Activated CD4-positive, alpha-beta memory T cell treated with anti-CD3 and anti-CD28 coated beads for 36 hours (primary cell): ENCODE results near the gene CPHXL2. TPM values are rescaled to one million over a fixed set of nuclear protein-coding genes. Genes with fewer than 3 reads are reported as not detected.

Source experiments
- CTCF ChIA-PET: fragments of 350-600 bp; sonication (Branson Sonifier 250); formaldehyde crosslinking; loops from one replicate; lab custom pipeline; 2021; ENCODE audit warnings: antibody characterized with exemption, inconsistent platforms; lab: Charles Lee
- POLR2A ChIA-PET: fragments of 350-600 bp; sonication (Branson Sonifier 250); formaldehyde crosslinking; loops from one replicate; lab custom pipeline; 2021; ENCODE audit warnings: antibody characterized with exemption; lab: Charles Lee
- DNase-seq: peaks from one replicate; pipeline ENCODE4 v3.0.0-alpha.2; 2020
- H3K27ac Mint-ChIP-seq: one replicate; pipeline ENCODE4 v1.8.0; 2021; ENCODE audit warnings: mixed read lengths
- H3K27me3 Mint-ChIP-seq: one replicate; pipeline ENCODE4 v1.8.0; 2021; ENCODE audit warnings: mixed read lengths
- H3K36me3 Mint-ChIP-seq: one replicate; pipeline ENCODE4 v1.8.0; 2021; ENCODE audit warnings: mixed read lengths
- H3K4me1 Mint-ChIP-seq: one replicate; pipeline ENCODE4 v1.8.0; 2021; ENCODE audit warnings: low read depth, mixed read lengths
- H3K4me3 Mint-ChIP-seq: one replicate; pipeline ENCODE4 v1.8.0; 2021; ENCODE audit warnings: mild to moderate bottlenecking, mixed read lengths
- H3K9me3 Mint-ChIP-seq: one replicate; pipeline ENCODE4 v1.8.0; 2021; ENCODE audit warnings: mixed read lengths
- intact Hi-C: fragments of 100-400 bp; cut with micrococcal nuclease; formaldehyde crosslinking; loops from one replicate; pipeline ENCODE4 v1.15.1; 2023
- total RNA-seq, 2 experiments: library from RNA; stranded (reverse); gene quantifications; one replicate each; pipeline ENCODE4 v1.2.3, GENCODE V29; 2021

CPHXL2 gene
- not detected for total RNA-seq

DNA sequence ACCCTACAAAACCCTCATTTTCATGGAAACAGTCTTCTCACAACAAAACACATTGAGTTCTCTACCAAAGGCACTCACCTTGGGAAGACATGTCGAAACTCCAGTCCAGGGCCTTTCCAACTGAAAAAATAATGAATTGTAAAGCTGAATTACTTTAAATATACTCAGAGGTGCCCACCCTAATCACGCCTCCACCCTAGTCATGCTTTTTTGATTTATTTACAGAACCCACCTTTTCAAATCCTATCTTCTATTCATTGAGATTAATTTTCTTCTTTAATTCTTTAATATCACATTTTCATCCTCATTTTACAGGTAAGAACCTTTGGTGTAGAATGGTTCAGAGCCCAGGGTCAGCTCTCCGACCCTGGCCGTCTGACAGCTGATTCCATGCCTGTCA, at the start of gene CPHXL2:
Gene CPHXL2, minus strand, starts transcription at position 101 of the 400 bp plus-strand sequence. Its CDS starts 10 bp downstream, at position 91.
- no peaks in the 10 kb centered on the region for H3K9me3 Mint-ChIP-seq
- DNase-seq, result no peak
- no peaks in the 10 kb centered on the region for H3K27me3 Mint-ChIP-seq
- no peak within 1 kb of the TSS for H3K4me3 Mint-ChIP-seq
- no peaks in the 10 kb centered on the region for H3K36me3 Mint-ChIP-seq
- no peak within 1 kb of the TSS for H3K27ac Mint-ChIP-seq
- intact Hi-C loops, result no loop called here
- H3K4me1 Mint-ChIP-seq, result no peaks in the 10 kb centered on the region
- POLR2A ChIA-PET, result no interaction called here
- CTCF ChIA-PET, result interaction anchor here (0.8 kb wide), 1 partner anchor 1494 kb away, joined by 3 read pairs; no protein-coding TSS in a partner anchor

DNA sequence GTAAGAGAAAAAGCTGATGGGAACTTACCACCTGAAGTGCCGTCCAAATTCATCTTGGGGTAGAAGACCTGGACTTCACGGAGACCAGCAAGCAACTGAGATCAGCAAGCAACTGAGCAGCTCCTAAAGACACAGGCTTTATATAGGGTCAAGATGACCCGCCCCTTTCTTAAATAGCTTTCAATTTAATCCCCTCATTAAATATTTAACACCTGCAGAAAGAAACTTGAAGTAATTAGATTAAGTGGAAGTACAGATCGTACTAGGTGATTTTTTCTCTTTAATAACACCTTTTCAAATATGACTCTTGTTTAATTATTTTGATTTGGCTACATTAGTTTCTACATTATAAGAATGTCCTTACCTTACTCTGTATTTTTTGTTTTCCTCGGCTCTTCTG, 49.6 kb upstream of the CPHXL2 start, which contains the start of gene CPHXL:
Gene CPHXL, minus strand, starts transcription at position 101 of the 400 bp plus-strand sequence. Its CDS starts 48 bp downstream, at position 53.
- Mint-ChIP-seq H3K4me3 (no peak within 1 kb of the TSS), H3K27me3 (no peaks in the 10 kb centered on the region), H3K36me3 (no peaks in the 10 kb centered on the region), H3K27ac (no peak within 1 kb of the TSS), H3K9me3 (peaks cover 2% of the 10 kb centered on the region), H3K4me1 (no peaks in the 10 kb centered on the region)
- intact Hi-C loops, result no loop called here
- CTCF ChIA-PET, result no interaction called here
- POLR2A ChIA-PET, result no interaction called here
- no peak for DNase-seq

GRCh38 chr16:75718452-75718851, 41.6 kb upstream of the CPHXL2 start:
- ChIA-PET POLR2A (no interaction called here), CTCF (no interaction called here)
- Mint-ChIP-seq H3K9me3 (no peaks in the 10 kb centered on the region), H3K4me1 (no peaks in the 10 kb centered on the region), H3K36me3 (no peaks in the 10 kb centered on the region), H3K27me3 (peaks cover 11% of the 10 kb centered on the region), H3K4me3 (no peak overlapping the region), H3K27ac (no peak overlapping the region)
- intact Hi-C loops, result no loop called here
- DNase-seq, result no peak

- H3K36me3 Mint-ChIP-seq, result peaks cover 8% of the 10 kb centered on the region
- H3K4me3 Mint-ChIP-seq, result no peak overlapping the region
- intact Hi-C loops, result no loop called here
- H3K27me3 Mint-ChIP-seq, result peaks cover 11% of the 10 kb centered on the region
- ChIA-PET CTCF (no interaction called here), POLR2A (no interaction called here)
- peaks cover 19% of the 10 kb centered on the region for H3K9me3 Mint-ChIP-seq
- no peak for DNase-seq
- no peak overlapping the region for H3K27ac Mint-ChIP-seq
- no peaks in the 10 kb centered on the region for H3K4me1 Mint-ChIP-seq
Measured at GRCh38 chr16:75714661-75715060, 37.9 kb upstream of the CPHXL2 start.

DNA sequence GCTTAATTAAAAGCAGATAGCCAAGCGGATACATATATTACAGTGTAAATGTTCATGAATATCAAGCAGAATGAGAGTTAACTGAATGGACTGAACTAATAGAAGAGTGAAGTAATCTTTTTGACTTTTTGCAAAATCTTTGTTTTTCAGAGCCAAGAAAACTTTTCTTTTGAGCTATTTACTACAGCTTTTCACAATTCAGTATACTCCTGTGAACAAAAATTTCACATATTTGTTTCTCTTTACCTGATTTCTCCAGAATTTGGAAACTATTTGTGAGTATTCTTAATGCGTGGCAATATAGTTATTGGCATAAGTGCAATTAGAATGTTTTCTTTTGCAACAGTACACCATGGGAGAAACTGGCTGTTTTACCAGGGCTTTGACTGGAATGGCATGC, 33.5 kb upstream of the CPHXL2 start:
- no peak for DNase-seq
- CTCF ChIA-PET, result no interaction called here
- H3K4me3 Mint-ChIP-seq, result no peak overlapping the region
- H3K27me3 Mint-ChIP-seq, result peaks cover 6% of the 10 kb centered on the region
- peaks cover 28% of the 10 kb centered on the region for H3K9me3 Mint-ChIP-seq
- POLR2A ChIA-PET, result no interaction called here
- H3K36me3 Mint-ChIP-seq, result peaks cover 8% of the 10 kb centered on the region
- intact Hi-C loops, result no loop called here
- no peaks in the 10 kb centered on the region for H3K4me1 Mint-ChIP-seq
- H3K27ac Mint-ChIP-seq, result no peak overlapping the region

DNA sequence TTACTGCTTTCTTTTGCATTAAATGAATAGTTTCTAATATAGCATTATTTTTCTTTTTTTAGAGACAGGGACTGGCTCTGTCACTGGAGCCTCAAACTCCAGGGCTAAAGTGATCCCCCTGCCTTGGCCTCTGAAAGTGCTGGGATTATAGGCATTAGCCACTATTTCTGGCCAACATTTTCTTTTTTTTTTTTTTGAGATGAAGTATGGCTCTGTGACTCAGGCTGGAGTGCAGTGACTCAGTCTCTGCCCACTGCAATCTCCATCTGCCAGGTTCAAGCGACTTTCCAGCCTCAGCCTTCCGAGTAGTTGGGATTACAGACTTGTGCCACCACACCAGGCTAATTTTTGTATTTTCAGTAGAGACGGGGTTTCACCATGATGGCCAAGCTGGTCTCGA, 26.5 kb upstream of the CPHXL2 start:
- no peak for DNase-seq
- ChIA-PET POLR2A (no interaction called here), CTCF (no interaction called here)
- H3K4me3 Mint-ChIP-seq, result no peak overlapping the region
- no peak overlapping the region for H3K27ac Mint-ChIP-seq
- intact Hi-C loops, result no loop called here
- H3K27me3 Mint-ChIP-seq, result peaks cover 3% of the 10 kb centered on the region
- H3K9me3 Mint-ChIP-seq, result no peaks in the 10 kb centered on the region
- H3K4me1 Mint-ChIP-seq, result no peaks in the 10 kb centered on the region
- no peaks in the 10 kb centered on the region for H3K36me3 Mint-ChIP-seq

GRCh38 chr16:75702242-75702641, 25.4 kb upstream of the CPHXL2 start:
- CTCF ChIA-PET, result no interaction called here
- no peaks in the 10 kb centered on the region for H3K9me3 Mint-ChIP-seq
- H3K4me1 Mint-ChIP-seq, result no peaks in the 10 kb centered on the region
- POLR2A ChIA-PET, result no interaction called here
- no peak overlapping the region for H3K27ac Mint-ChIP-seq
- peaks cover 3% of the 10 kb centered on the region for H3K27me3 Mint-ChIP-seq
- intact Hi-C loops, result no loop called here
- no peaks in the 10 kb centered on the region for H3K36me3 Mint-ChIP-seq
- H3K4me3 Mint-ChIP-seq, result no peak overlapping the region
- DNase-seq, result no peak

DNA sequence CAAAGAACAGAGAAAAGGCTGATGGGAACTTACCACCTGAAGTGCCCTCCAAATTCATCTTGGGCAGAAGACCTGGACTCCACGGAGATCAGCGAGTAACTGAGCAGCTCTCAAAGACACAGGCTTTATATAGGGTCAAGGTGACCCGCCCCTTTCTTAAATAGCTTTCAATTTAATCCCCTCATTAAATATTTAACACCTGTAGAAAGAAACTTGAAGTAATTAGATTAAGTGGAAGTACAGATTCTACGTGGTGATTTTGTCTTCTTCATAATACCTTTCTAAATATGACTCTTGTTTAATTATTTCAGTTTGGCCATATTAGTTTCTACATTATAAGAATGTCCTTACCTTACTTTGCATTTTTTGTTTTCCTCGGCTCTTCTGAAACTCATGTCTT, 24.6 kb upstream of the CPHXL2 start, which contains the start of gene DUXB:
Gene DUXB, minus strand, starts transcription at position 101 of the 400 bp plus-strand sequence. Its CDS starts 43 bp downstream, at position 58.
- no peaks in the 10 kb centered on the region for H3K36me3 Mint-ChIP-seq
- H3K9me3 Mint-ChIP-seq, result no peaks in the 10 kb centered on the region
- H3K4me3 Mint-ChIP-seq, result no peak within 1 kb of the TSS
- intact Hi-C loops, result no loop called here
- CTCF ChIA-PET, result no interaction called here
- POLR2A ChIA-PET, result no interaction called here
- H3K27me3 Mint-ChIP-seq, result peaks cover 3% of the 10 kb centered on the region
- H3K27ac Mint-ChIP-seq, result no peak within 1 kb of the TSS
- DNase-seq, result no peak
- no peaks in the 10 kb centered on the region for H3K4me1 Mint-ChIP-seq

- intact Hi-C loops, result loop anchor here (10.0 kb wide), 1 partner anchor 67 kb away; no protein-coding TSS in a partner anchor
- POLR2A ChIA-PET, result no interaction called here
- H3K27me3 Mint-ChIP-seq, result no peaks in the 10 kb centered on the region
Measured at GRCh38 chr16:75697571-75697970, 20.8 kb upstream of the CPHXL2 start.

GRCh38 chr16:75695708-75696107, 18.9 kb upstream of the CPHXL2 start:
- ChIA-PET POLR2A (no interaction called here), CTCF (no interaction called here)
- Mint-ChIP-seq H3K9me3 (no peaks in the 10 kb centered on the region), H3K36me3 (no peaks in the 10 kb centered on the region), H3K27me3 (no peaks in the 10 kb centered on the region), H3K4me3 (no peak overlapping the region), H3K27ac (no peak overlapping the region), H3K4me1 (no peaks in the 10 kb centered on the region)
- intact Hi-C loops, result loop anchor here (10.0 kb wide), 1 partner anchor 69 kb away; no protein-coding TSS in a partner anchor
- DNase-seq, result no peak

More at GRCh38 chr16:75697571-75697970, 20.8 kb upstream of the CPHXL2 start:
- CTCF ChIA-PET, result no interaction called here
- H3K9me3 Mint-ChIP-seq, result no peaks in the 10 kb centered on the region
- no peaks in the 10 kb centered on the region for H3K4me1 Mint-ChIP-seq
- no peak overlapping the region for H3K4me3 Mint-ChIP-seq
- DNase-seq, result no peak
- no peaks in the 10 kb centered on the region for H3K36me3 Mint-ChIP-seq
- H3K27ac Mint-ChIP-seq, result no peak overlapping the region

- H3K27me3 Mint-ChIP-seq, result no peaks in the 10 kb centered on the region
- no peak overlapping the region for H3K27ac Mint-ChIP-seq
- CTCF ChIA-PET, result no interaction called here
- POLR2A ChIA-PET, result no interaction called here
- no peaks in the 10 kb centered on the region for H3K4me1 Mint-ChIP-seq
- H3K9me3 Mint-ChIP-seq, result no peaks in the 10 kb centered on the region
- no peak for DNase-seq
- H3K4me3 Mint-ChIP-seq, result no peak overlapping the region
- intact Hi-C loops, result no loop called here
- no peaks in the 10 kb centered on the region for H3K36me3 Mint-ChIP-seq
Measured at GRCh38 chr16:75687361-75687760, 10.6 kb upstream of the CPHXL2 start.

DNA sequence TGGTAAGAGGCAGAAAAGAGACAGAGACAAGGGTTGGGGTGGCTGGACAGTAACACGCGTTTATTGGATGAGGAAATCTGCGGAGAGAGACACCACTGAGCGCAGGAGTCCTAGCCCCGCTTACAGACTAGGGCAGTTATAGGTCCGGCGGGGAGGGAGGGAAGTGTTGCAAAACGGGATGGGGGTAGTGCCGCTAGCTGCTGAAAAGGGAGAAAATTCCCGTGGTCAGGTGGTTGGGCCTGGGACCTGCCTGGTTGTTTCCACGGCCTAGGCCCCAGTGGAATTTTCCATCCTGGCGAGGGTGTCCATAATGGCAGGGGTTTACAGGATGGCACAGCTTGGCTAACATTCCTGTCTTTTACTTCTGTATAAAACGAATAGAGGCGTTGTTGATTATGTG, 5.5 kb upstream of the CPHXL2 start:
- no peak overlapping the region for H3K27ac Mint-ChIP-seq
- H3K27me3 Mint-ChIP-seq, result no peaks in the 10 kb centered on the region
- H3K36me3 Mint-ChIP-seq, result no peaks in the 10 kb centered on the region
- H3K4me3 Mint-ChIP-seq, result no peak overlapping the region
- ChIA-PET CTCF (no interaction called here), POLR2A (no interaction called here)
- no peaks in the 10 kb centered on the region for H3K9me3 Mint-ChIP-seq
- intact Hi-C loops, result no loop called here
- no peaks in the 10 kb centered on the region for H3K4me1 Mint-ChIP-seq
- DNase-seq, result no peak

- no peaks in the 10 kb centered on the region for H3K4me1 Mint-ChIP-seq
- no peaks in the 10 kb centered on the region for H3K36me3 Mint-ChIP-seq
- no peak overlapping the region for H3K27ac Mint-ChIP-seq
- ChIA-PET CTCF (no interaction called here), POLR2A (no interaction called here)
- no peak for DNase-seq
- no peak overlapping the region for H3K4me3 Mint-ChIP-seq
- intact Hi-C loops, result no loop called here
- H3K9me3 Mint-ChIP-seq, result no peaks in the 10 kb centered on the region
- H3K27me3 Mint-ChIP-seq, result no peaks in the 10 kb centered on the region
Measured at GRCh38 chr16:75679366-75679765, 2.6 kb upstream of the CPHXL2 start.
